Gastrocnemius medialis (tissue), 4 donors: ENCODE results near the gene PMVK.

Source experiments
- POLR2A ChIP-seq, 2 donors: fragments of 450-650 bp; IDR thresholded peaks; one replicate each; pipeline ENCODE4 v1.6.1; 2017; ENCODE audit warnings: antibody characterized with exemption in 2 of 2, mild to moderate bottlenecking in 2 of 2, moderate library complexity in 2 of 2
- TF ChIP-seq, protein P1 (sequence below), 5 experiments: fragments of 450-650 bp in 3 of 5; fragments of 200-600 bp in 2 of 5; sonication (generic) in 2 of 5; IDR thresholded peaks in 4 of 5; conservative IDR thresholded peaks in 1 of 5; 1 replicate in 4 of 5; 2 replicates in 1 of 5; pipeline ENCODE4 v1.5.1; 2016 to 2019; ENCODE audit warnings: antibody characterized with exemption in 5 of 5, mild to moderate bottlenecking in 3 of 5, moderate library complexity in 3 of 5

DNA sequence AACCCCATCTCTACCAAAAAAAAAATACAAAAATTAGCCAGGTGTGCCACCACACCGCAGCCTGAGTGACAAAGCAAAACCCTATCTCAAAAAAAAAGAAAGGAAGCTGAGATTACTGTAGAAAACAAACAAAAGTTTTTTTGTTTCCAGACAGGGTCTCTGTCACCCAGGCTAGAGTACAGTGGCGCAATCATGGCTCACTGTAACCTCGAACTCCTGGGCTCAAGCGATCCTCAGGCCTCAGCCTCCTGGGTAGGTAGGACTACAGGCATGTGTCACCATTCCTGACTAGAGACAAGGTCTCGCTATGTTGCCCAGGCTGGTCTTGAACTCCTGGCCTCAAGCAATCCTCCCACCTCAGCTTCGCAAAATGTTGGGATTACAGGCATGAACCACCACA is 27.8 kb upstream of the PMVK start:
- TF ChIP-seq, protein P1, sequence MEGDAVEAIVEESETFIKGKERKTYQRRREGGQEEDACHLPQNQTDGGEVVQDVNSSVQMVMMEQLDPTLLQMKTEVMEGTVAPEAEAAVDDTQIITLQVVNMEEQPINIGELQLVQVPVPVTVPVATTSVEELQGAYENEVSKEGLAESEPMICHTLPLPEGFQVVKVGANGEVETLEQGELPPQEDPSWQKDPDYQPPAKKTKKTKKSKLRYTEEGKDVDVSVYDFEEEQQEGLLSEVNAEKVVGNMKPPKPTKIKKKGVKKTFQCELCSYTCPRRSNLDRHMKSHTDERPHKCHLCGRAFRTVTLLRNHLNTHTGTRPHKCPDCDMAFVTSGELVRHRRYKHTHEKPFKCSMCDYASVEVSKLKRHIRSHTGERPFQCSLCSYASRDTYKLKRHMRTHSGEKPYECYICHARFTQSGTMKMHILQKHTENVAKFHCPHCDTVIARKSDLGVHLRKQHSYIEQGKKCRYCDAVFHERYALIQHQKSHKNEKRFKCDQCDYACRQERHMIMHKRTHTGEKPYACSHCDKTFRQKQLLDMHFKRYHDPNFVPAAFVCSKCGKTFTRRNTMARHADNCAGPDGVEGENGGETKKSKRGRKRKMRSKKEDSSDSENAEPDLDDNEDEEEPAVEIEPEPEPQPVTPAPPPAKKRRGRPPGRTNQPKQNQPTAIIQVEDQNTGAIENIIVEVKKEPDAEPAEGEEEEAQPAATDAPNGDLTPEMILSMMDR (IDR thresholded peaks at IDR 0.05 in 4 of 5, conservative IDR thresholded peaks at IDR 0.05 in 1 of 5), result no peak
- TF ChIP-seq POLR2A (IDR thresholded peaks at IDR 0.05), result no peak
